Measurements from ENCODE around the gene PTTG2. TPM values are rescaled to one million over a fixed set of nuclear protein-coding genes. Genes with fewer than 3 reads are reported as not detected.

Gene PTTG2
- total and polyA plus RNA-seq, 2 of the 4 experiments (the other 2 are of a cell fraction): not detected

DNA sequence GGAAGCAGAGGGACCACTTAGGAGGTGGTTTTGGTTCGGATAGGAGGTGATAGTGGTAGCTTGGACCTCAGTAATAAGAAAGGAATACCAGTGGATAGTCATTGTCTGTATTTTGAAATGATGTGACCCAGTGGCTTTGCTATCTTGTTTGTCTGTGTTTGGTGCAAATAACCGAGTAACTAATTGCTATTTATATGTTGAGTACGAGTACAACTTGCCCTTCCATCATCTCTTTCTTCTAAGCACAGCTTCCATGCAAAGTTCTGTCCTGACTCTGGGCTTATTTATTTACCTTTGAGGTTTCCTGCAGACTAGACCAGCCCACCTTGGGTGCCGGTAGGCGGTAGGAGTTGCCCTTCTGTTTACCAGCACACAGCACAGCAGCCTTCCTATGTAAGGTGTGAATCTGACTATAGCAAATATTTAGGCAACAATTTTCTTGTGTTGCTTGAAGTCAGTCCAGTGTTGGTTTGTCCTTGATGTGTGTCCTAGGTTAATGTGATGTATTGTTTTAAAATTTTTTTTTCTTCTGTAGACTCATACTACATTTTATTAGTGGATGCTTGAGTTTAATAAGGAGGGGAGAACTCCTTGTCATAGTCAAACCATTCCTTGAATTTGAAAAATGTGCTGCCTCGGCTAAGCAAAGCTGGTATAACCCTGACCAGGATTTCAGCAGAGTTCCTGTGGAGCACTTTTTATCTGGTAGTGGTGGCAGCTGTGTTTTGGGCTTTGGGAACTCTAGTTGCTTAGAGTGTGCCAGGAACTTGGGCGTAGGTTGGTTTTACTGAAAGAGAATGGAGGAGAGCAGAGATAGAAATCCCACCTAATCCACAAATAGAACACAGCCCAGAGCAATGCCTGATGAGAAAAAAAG is 21.9 kb downstream of the PTTG2 start:
- DNase-seq: peak; percentile 18
- Histone ChIP-seq H3K27ac (ENCODE audit: insufficient read depth, low read length) (no peak overlapping the region), H2BK120ac (ENCODE audit: low read depth, low read length) (peak overlapping the region; percentile 37; the same call in 1 of the 2 replicates), H3K36me3 (ENCODE audit: control insufficient read depth, insufficient read depth, low read length) (no peaks in the 10 kb centered on the region), H3K9ac (ENCODE audit: low read depth, low read length) (no peak overlapping the region), H3K23ac (ENCODE audit: low read depth, low read length) (peak overlapping the region; percentile 50; the same call in 1 of the 2 replicates), H3K4me1 (ENCODE audit: control insufficient read depth, insufficient read depth, low read length) (peaks cover 10% of the 10 kb centered on the region), H2BK5ac (ENCODE audit: low read depth, low read length, poor library complexity, severe bottlenecking) (no peak overlapping the region), H4K91ac (ENCODE audit: insufficient read depth, low read depth, low read length) (no peak overlapping the region; the same call in 1 of the 2 replicates), H4K8ac (ENCODE audit: low read depth in 2 of 2, low read length in 2 of 2) (peak overlapping the region in 1 of 2 experiments; percentile 35; a peak in 1 of 4 replicates), H3K14ac (replicated peaks; ENCODE audit: low read depth, low read length) (0 out of 2 replicates have a peak overlapping the region, but pooled peaks have one; percentile 28), H3K79me1 (ENCODE audit: low read depth in 1 of 2, low read length in 2 of 2) (peaks cover 21 to 53% of the 10 kb centered on the region in 2 experiments; a peak in 3 of 4 replicates), H2BK15ac (ENCODE audit: low read depth, low read length) (peak overlapping the region; percentile 67; the same call in 1 of the 3 replicates), H3K18ac (ENCODE audit: low read depth, low read length) (no peak overlapping the region), H3K4me3 (ENCODE audit: insufficient read depth, low read depth, low read length) (no peak overlapping the region), H2BK20ac (ENCODE audit: low read depth, low read length) (no peak overlapping the region), H3K9me1 (ENCODE audit: insufficient read depth, low read length) (peaks cover 18% of the 10 kb centered on the region), H3K9me3 (ENCODE audit: control insufficient read depth, insufficient read depth, low read length) (no peaks in the 10 kb centered on the region), H3K56ac (ENCODE audit: extremely low read depth, insufficient read depth, low read length) (no peak overlapping the region), H4K5ac (ENCODE audit: low read depth, low read length) (no peak overlapping the region), H2AFZ (replicated peaks; ENCODE audit: low read length, poor library complexity) (peak overlapping the region; percentile 54), H2AK9ac (replicated peaks; ENCODE audit: low read depth, low read length, poor library complexity) (no peak overlapping the region), H4K20me1 (ENCODE audit: insufficient read depth, low read length) (peaks cover 8% of the 10 kb centered on the region; the same call in 1 of the 2 replicates), H3K27me3 (ENCODE audit: control insufficient read depth, insufficient read depth, low read length) (no peaks in the 10 kb centered on the region), H3K4ac (ENCODE audit: low read depth, low read length) (no peak overlapping the region; the same call in 1 of the 2 replicates), H2AK5ac (ENCODE audit: low read depth, low read length) (no peak overlapping the region; the same call in 1 of the 2 replicates), H3K4me2 (ENCODE audit: low read depth, low read length) (peak overlapping the region; percentile 36; the same call in 1 of the 2 replicates)
- WGBS, 2 experiments (ENCODE audit: extremely low coverage in 2 of 2, insufficient read length in 1 of 2): no CpG with 5 or more reads among the region's 7 CpGs
- dilution Hi-C loops (cut with HindIII; ENCODE audit: low sequenced_read_pairs, unreplicated experiment) (no loop called here), intact Hi-C loops (cut with micrococcal nuclease) (no loop called here), in situ Hi-C loops (cut with MboI; ENCODE audit: low sequenced_read_pairs) (no loop called here)
- peak; percentile 41 for ATAC-seq (ENCODE audit: low read depth)
- no TSS peak for BruUV-seq (replicated peaks)
- POLR2A ChIA-PET (ENCODE audit: unreplicated experiment): no interaction called here
- TF ChIP-seq MAFK (IDR thresholded peaks at IDR 0.05; ENCODE audit: low read depth, low read length): peak; percentile 31; the same call in 1 of the 2 replicates
- TF ChIP-seq, protein P1, sequence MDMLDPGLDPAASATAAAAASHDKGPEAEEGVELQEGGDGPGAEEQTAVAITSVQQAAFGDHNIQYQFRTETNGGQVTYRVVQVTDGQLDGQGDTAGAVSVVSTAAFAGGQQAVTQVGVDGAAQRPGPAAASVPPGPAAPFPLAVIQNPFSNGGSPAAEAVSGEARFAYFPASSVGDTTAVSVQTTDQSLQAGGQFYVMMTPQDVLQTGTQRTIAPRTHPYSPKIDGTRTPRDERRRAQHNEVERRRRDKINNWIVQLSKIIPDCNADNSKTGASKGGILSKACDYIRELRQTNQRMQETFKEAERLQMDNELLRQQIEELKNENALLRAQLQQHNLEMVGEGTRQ (IDR thresholded peaks at IDR 0.05; ENCODE audit: low read depth, low read length): no peak
- CTCF ChIA-PET: interaction anchor here (0.6 kb wide), 1 partner anchor 9 kb away, joined by 3 read pairs; no protein-coding TSS in a partner anchor
